Right lobe of liver (tissue), 6 donors: ENCODE measurements around the gene AHNAK. TPM values are rescaled to one million over a fixed set of nuclear protein-coding genes. Genes with fewer than 3 reads are reported as not detected.

Experiments used
- ATAC-seq, 4 donors: fragments of 200-7000 bp; cut with Tn5 transposase; one replicate each; pipeline ENCODE4 v1.9.1; 2020; ENCODE audit warnings: mild to moderate bottlenecking in 4 of 4, moderate library complexity in 4 of 4
- DNase-seq, 3 donors: peaks; one replicate each; pipeline ENCODE4 v3.0.0-alpha.2; 2020
- H3K27ac ChIP-seq, 3 donors: fragments of 200-600 bp; one replicate each; pipeline ENCODE4 v1.8.0; 2022
- H3K27me3 ChIP-seq, 2 donors: fragments of 200-600 bp; one replicate each; pipeline ENCODE4 v1.8.0; 2022
- H3K36me3 ChIP-seq, 4 donors: fragments of 200-600 bp; sonication (generic) in 1 of 4; one replicate each; pipeline versions ENCODE4 v1.5.1 to v1.8.0; 2017 to 2022; ENCODE audit warnings: control low read depth in 1 of 4
- H3K4me1 ChIP-seq, 4 donors: fragments of 200-600 bp; sonication (generic) in 1 of 4; one replicate each; pipeline versions ENCODE4 v1.5.1 to v1.8.0; 2017 to 2022; ENCODE audit warnings: control low read depth in 1 of 4
- H3K4me3 ChIP-seq, 3 donors: fragments of 200-600 bp; one replicate each; pipeline ENCODE4 v1.8.0; 2022
- H3K9me3 ChIP-seq, 4 donors: fragments of 200-600 bp; sonication (generic) in 1 of 4; one replicate each; pipeline versions ENCODE4 v1.5.1 to v1.8.0; 2017 to 2022; ENCODE audit warnings: control low read depth in 1 of 4
- POLR2A ChIP-seq: fragments of 450-650 bp; IDR thresholded peaks from one replicate; pipeline ENCODE4 v1.6.1; 2017; ENCODE audit warnings: antibody characterized with exemption, mild to moderate bottlenecking
- WGBS: methylation state at CpG from one replicate; pipeline ENCODE4 v1.1.6; 2018; ENCODE audit warnings: low coverage, low lambda C conversion rate; ENCODE audit not compliant: insufficient coverage; ENCODE audit errors: missing lambda C conversion rate; 5-methylcytosine and 5-hydroxymethylcytosine counted together
- intact Hi-C, 2 donors: fragments of 100-400 bp; cut with DNase I; formaldehyde crosslinking; loops; one replicate each; pipeline versions ENCODE4 v1.11.2 to v1.14.1; 2022
- total RNA-seq, 6 experiments: library from RNA; depleted of rRNA in 2 of 6; stranded (reverse); fragments of >200 nt in 2 of 6; fragmentation: NEBNext Ultra II Directional in 3 of 6; extraction: Animal tissue kit (Norgen Biotek cat#: 25700) in 3 of 6; gene quantifications; one replicate each; pipeline versions ENCODE4 v1.1.0 to v1.2.4, GENCODE V29; 2016 to 2023
- TF ChIP-seq, protein P1 (sequence below), 4 donors: fragments of 200-600 bp in 3 of 4; fragments of 450-650 bp in 1 of 4; IDR thresholded peaks; one replicate each; pipeline versions ENCODE4 v1.5.1 to v1.8.0; 2016 to 2022; ENCODE audit warnings: antibody characterized with exemption in 4 of 4, mild to moderate bottlenecking in 2 of 4
- donor health status: DM: no; HTN: yes; CAD: no.
- donor health status: DM: no; HTN: no; CAD: no.
- donor health status: DM: no; HTN: no; CAD: no.
- donor health status: DM: no; HTN: yes; CAD: no.
- donor health status: DM: no; HTN: yes; CAD: no.

Gene AHNAK
- total RNA-seq, 6 experiments from 2014 or later: 91.0 to 180 (median 113) TPM

DNA sequence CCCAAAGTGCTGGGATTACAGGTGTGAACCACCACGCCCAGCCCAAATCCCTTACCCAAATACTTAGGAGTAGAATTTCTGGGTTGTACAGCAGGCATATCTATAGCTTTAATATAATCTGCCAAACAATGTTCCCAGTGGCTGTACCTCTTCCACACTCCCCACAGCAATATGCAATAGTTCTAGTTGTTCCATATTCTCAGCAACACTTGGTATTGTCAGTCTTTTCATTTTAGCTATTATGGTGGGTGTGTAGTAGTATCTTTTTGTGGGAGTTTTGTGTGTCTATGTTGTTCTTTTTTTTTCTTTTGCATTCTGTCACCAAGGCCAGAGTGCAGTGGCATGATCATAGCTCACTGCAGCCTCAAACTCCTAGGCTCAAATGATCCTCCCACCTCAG, 109.0 kb downstream of the AHNAK start:
- H3K27ac ChIP-seq: no peak overlapping the region
- no CpG with 5 or more reads among the region's 1 CpG for WGBS
- no peak for DNase-seq

DNA sequence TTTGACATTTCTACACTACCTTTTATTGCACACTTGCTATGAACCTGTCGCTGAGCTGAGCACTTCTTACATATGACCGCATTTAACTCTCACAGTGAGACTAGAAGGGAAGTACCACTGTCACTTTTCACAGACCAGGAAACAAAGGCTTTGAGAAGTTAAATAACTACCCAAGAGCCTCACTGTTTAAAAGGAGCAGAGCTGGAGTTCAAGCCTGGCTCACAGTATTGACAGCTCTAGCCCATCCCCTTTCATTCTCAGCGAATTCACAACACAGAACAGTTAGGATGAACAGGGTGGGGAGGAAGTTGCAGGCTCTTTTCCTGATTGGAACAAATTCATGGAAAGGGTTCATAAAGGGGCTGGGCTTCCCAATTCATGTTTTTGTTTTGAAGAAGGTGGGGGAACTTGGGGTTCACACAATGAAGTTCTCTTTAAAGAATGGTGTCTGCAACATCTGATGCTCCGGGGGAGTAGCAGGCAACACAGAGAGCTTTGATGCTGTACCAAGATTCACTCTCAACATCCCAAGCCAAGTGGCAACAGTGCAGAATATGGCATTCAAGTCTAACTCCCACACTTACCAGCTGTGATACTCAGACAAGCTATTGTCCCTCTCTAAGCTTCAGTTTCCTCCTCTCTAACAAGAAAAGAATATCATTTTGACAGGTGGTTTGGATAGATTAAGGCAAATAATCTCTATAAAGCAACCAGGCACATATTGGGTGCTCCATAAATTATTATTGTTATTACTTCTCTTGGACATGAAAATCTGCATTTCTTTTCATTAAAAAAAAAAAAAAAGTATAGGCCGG, 110.6 kb downstream of the AHNAK start:
- Histone ChIP-seq H3K4me3 (no peak overlapping the region), H3K36me3 (no peaks in the 10 kb centered on the region), H3K9me3 (no peaks in the 10 kb centered on the region), H3K27ac (no peak overlapping the region), H3K27me3 (no peaks in the 10 kb centered on the region), H3K4me1 (peaks cover 0 to 39% (median 19%) of the 10 kb centered on the region in 4 donors)
- ATAC-seq (peak in 1 of 4 donors; percentile 21), DNase-seq (no peak)
- intact Hi-C loops: no loop called here
- no peak for TF ChIP-seq POLR2A
- TF ChIP-seq, protein P1, sequence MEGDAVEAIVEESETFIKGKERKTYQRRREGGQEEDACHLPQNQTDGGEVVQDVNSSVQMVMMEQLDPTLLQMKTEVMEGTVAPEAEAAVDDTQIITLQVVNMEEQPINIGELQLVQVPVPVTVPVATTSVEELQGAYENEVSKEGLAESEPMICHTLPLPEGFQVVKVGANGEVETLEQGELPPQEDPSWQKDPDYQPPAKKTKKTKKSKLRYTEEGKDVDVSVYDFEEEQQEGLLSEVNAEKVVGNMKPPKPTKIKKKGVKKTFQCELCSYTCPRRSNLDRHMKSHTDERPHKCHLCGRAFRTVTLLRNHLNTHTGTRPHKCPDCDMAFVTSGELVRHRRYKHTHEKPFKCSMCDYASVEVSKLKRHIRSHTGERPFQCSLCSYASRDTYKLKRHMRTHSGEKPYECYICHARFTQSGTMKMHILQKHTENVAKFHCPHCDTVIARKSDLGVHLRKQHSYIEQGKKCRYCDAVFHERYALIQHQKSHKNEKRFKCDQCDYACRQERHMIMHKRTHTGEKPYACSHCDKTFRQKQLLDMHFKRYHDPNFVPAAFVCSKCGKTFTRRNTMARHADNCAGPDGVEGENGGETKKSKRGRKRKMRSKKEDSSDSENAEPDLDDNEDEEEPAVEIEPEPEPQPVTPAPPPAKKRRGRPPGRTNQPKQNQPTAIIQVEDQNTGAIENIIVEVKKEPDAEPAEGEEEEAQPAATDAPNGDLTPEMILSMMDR (IDR thresholded peaks at IDR 0.05): no peak
- WGBS: 48% methylated on average over 4 of the region's 5 CpGs

More for the DNA sequence above, 109.0 kb downstream of the AHNAK start:
- Histone ChIP-seq H3K4me1 (peaks cover 0 to 29% (median 11%) of the 10 kb centered on the region in 4 donors), H3K36me3 (no peaks in the 10 kb centered on the region), H3K9me3 (no peaks in the 10 kb centered on the region), H3K4me3 (no peak overlapping the region), H3K27me3 (no peaks in the 10 kb centered on the region)
- no peak for ATAC-seq
- intact Hi-C loops: no loop called here
- TF ChIP-seq POLR2A: no peak
- TF ChIP-seq, protein P1 (IDR thresholded peaks at IDR 0.05): no peak

DNA sequence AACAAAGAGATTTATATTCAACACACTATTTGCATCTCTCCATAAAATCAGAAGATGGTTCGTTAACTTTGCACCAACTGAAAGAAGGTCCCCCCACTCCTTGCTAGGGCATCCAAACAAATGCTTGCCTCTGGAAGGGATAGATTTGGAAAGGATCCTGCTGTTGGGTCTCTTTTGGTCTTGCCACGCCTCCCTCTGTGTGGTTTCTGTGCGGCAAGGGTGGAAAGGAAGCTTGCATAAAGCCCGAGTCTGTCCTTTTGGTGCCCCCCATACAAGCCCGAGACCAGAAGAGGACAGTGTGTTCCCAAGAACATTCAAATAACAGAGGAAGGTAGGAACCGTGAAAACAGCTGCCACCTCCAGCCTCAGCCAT, 112.7 kb downstream of the AHNAK start:
- Histone ChIP-seq H3K4me3 (no peak overlapping the region), H3K27ac (peak overlapping the region in 1 of 3 donors; percentile 48)
- WGBS: 44% methylated on average over 3 of the region's 6 CpGs

DNA sequence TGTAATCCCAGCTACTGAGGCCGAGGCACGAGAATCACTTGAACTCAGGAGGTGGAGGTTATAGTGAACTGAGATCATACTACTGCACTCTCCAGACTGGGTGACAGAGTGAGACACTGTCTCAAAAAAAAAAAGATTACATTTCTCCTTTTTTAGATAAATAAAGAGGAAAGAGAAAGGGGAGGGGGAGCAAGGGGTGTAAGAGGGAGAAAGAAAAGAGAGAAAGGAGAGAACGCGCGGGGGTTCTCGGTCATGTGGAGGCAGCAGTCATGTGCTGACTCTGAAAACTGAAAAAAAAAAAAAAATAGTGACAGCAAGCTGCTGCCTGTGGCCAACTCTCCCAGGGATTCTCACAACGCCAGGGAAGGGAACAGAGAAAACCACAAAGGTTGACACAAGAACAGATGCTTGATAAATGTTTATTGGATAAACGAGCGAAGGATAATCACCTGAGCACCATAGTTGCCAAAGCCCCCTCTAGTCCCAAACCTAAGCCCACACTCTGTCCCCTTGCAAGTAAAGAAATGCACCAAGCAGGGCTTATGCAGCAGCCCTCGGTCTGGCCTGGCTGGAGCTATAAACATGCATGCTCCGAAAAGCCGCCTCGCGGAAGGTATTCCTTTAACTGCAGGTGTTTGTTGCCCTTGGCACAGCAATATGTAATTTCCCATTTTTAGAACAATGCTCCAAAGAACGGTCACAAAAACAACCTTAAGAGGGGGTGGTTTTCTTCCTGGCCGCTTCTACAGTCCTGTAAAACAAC, 113.3 kb downstream of the AHNAK start:
- intact Hi-C loops: no loop called here
- 26% methylated on average over 15 of the region's 16 CpGs for WGBS
- Histone ChIP-seq H3K9me3 (no peaks in the 10 kb centered on the region), H3K4me1 (peaks cover 0 to 29% (median 16%) of the 10 kb centered on the region in 4 donors), H3K27me3 (no peaks in the 10 kb centered on the region), H3K4me3 (no peak overlapping the region), H3K27ac (peak overlapping the region in 2 of 3 donors; percentile 48 to 62), H3K36me3 (no peaks in the 10 kb centered on the region)
- DNase-seq: no peak
- ATAC-seq: peak; percentile 5 to 28 (median 22)
- TF ChIP-seq POLR2A: no peak
- TF ChIP-seq, protein P1 (IDR thresholded peaks at IDR 0.05): no peak

More for the DNA sequence above, 112.7 kb downstream of the AHNAK start:
- H3K27me3 ChIP-seq: no peaks in the 10 kb centered on the region
- H3K36me3 ChIP-seq: no peaks in the 10 kb centered on the region
- ATAC-seq (peak in 1 of 4 donors; percentile 8), DNase-seq (no peak)
- intact Hi-C loops: no loop called here
- no peaks in the 10 kb centered on the region for H3K9me3 ChIP-seq
- TF ChIP-seq POLR2A: no peak
- TF ChIP-seq, protein P1 (IDR thresholded peaks at IDR 0.05): no peak
- H3K4me1 ChIP-seq: peaks cover 0 to 34% (median 18%) of the 10 kb centered on the region in 4 donors
